Esophagus muscularis mucosa (tissue), 4 donors: Measurements from ENCODE around the gene UBTD1. TPM values are rescaled to one million over a fixed set of nuclear protein-coding genes. Genes with fewer than 3 reads are reported as not detected.
A peak's percentile ranks its signal among the peaks of the same experiment; 100 is the strongest.

Experiments
- DNase-seq: peaks from one replicate; pipeline ENCODE4 v3.0.0-alpha.2; 2017; ENCODE audit errors: extremely low spot score
- H3K27ac ChIP-seq, 4 donors: fragments of 200-600 bp; sonication (generic); replicated peaks in 1 of 4; 1 replicate in 3 of 4; 2 replicates in 1 of 4; pipeline ENCODE4 v1.5.1; 2016 to 2019; ENCODE audit warnings: mild to moderate bottlenecking in 1 of 4
- H3K27me3 ChIP-seq, 4 donors: fragments of 200-600 bp; sonication (generic); one replicate each; pipeline versions ENCODE4 v1.5.1 to v1.6.0; 2016 to 2019
- H3K36me3 ChIP-seq, 4 donors: fragments of 200-600 bp; sonication (generic); one replicate each; pipeline ENCODE4 v1.5.1; 2016 to 2019
- H3K4me1 ChIP-seq, 4 donors: fragments of 200-600 bp; sonication (generic); one replicate each; pipeline ENCODE4 v1.5.1; 2016 to 2019
- H3K4me3 ChIP-seq, 4 donors: fragments of 200-600 bp; sonication (generic); 1 replicate in 2 of 4; 2 replicates in 2 of 4; pipeline ENCODE4 v1.5.1; 2016 to 2019; ENCODE audit warnings: mild to moderate bottlenecking in 4 of 4, moderate library complexity in 1 of 4
- H3K9me3 ChIP-seq, 4 donors: fragments of 200-600 bp; sonication (generic); 1 replicate in 3 of 4; 2 replicates in 1 of 4; pipeline ENCODE4 v1.5.1; 2016 to 2019
- EP300 ChIP-seq: sonication (generic); formaldehyde crosslinking; IDR thresholded peaks from one replicate; pipeline ENCODE4 v1.6.1; 2017; ENCODE audit warnings: antibody characterized with exemption
- POLR2A ChIP-seq: fragments of 450-650 bp; IDR thresholded peaks from one replicate; pipeline ENCODE4 v1.6.1; 2017; ENCODE audit warnings: antibody characterized with exemption, moderate library complexity, mild to moderate bottlenecking, low read depth
- POLR2AphosphoS5 ChIP-seq, 2 donors: sonication (generic); formaldehyde crosslinking; IDR thresholded peaks; one replicate each; pipeline ENCODE4 v1.6.1; 2017; ENCODE audit warnings: antibody characterized with exemption in 2 of 2
- WGBS: methylation state at CpG from one replicate; pipeline ENCODE4 v1.1.5; 2018; 5-methylcytosine and 5-hydroxymethylcytosine counted together
- intact Hi-C: fragments of 100-400 bp; cut with DNase I; formaldehyde crosslinking; loops from one replicate; pipeline ENCODE4 v1.15.1; 2023
- total RNA-seq, 4 donors: library from RNA; depleted of rRNA; stranded (reverse); fragments of >200 nt; gene quantifications; one replicate each; pipeline versions ENCODE4 v1.1.0 to v1.2.1, GENCODE V29; 2016
- TF ChIP-seq, protein P1 (sequence below), 3 experiments: fragments of 200-600 bp in 2 of 3; fragments of 450-650 bp in 1 of 3; sonication (generic) in 2 of 3; IDR thresholded peaks; one replicate each; pipeline ENCODE4 v1.5.1; 2017 to 2019; ENCODE audit warnings: antibody characterized with exemption in 3 of 3, mild to moderate bottlenecking in 2 of 3, moderate library complexity in 1 of 3

The UBTD1 gene
- total RNA-seq, 4 donors from 2014 or later = 4.2 to 18.4 (median 14.1) TPM

DNA sequence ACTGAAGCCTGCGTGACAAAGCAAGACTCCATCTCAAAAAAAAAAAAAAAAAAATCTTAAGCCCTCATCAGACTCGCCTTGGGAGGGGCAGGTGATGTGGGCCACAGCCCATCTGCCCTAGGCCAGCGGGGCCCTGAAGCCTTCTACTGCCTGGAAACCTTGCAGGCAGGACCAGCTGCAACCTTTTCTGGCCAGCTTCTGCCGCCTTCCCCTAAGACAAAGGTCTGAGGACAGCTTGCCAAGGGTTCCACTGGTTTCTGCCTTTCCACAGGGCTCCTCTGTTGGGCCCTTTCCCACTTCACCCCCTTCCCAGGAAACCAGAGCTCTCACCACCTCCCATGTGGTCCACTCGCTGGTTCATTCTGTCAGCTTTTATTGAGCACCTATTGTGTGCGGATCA is 35.2 kb downstream of the UBTD1 start:
- Histone ChIP-seq H3K4me3 (no peak overlapping the region), H3K9me3 (no peaks in the 10 kb centered on the region), H3K27ac (no peak overlapping the region), H3K4me1 (peaks cover 0 to 5% (median 0%) of the 10 kb centered on the region in 4 donors), H3K27me3 (no peaks in the 10 kb centered on the region), H3K36me3 (no peaks in the 10 kb centered on the region)
- TF ChIP-seq POLR2A = no peak
- DNase-seq = no peak
- intact Hi-C loops = no loop called here
- 93% methylated on average over 6 of the region's 6 CpGs for WGBS

DNA sequence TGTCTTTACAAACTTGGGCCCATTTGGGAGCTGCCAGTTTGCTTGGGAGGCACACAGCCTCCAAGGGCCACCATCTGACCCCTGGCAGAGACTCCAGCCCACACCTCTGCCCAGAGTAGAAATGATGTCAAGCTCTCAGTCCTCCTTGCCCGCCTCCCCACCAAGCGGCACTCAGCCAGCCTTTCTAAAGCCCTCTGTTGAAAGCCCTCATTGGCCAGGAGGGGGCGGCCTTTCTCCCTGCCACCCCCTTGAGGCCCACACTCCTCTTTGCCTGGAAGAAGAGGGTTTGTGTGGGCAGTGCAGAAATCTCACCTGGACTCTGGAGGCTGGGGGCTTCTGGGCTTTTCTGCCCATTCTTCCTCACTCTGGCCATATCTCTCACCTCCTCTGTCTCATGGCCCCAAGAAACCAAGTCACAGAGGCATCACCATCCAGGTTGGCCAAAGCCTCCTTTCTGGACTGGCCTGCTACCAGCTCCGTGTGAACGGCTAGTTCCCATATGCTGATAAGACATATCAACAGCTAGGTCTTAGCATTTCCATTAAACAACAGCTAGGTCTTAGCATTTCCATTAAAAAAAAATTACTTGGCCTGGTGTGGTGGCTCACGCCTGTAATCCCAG is 36.1 kb downstream of the UBTD1 start:
- peaks cover 3 to 13% (median 6%) of the 10 kb centered on the region in 4 donors for H3K4me1 ChIP-seq
- 84% methylated on average over 6 of the region's 6 CpGs for WGBS
- no peak for TF ChIP-seq POLR2AphosphoS5 (IDR thresholded peaks at IDR 0.05)
- TF ChIP-seq, protein P1, sequence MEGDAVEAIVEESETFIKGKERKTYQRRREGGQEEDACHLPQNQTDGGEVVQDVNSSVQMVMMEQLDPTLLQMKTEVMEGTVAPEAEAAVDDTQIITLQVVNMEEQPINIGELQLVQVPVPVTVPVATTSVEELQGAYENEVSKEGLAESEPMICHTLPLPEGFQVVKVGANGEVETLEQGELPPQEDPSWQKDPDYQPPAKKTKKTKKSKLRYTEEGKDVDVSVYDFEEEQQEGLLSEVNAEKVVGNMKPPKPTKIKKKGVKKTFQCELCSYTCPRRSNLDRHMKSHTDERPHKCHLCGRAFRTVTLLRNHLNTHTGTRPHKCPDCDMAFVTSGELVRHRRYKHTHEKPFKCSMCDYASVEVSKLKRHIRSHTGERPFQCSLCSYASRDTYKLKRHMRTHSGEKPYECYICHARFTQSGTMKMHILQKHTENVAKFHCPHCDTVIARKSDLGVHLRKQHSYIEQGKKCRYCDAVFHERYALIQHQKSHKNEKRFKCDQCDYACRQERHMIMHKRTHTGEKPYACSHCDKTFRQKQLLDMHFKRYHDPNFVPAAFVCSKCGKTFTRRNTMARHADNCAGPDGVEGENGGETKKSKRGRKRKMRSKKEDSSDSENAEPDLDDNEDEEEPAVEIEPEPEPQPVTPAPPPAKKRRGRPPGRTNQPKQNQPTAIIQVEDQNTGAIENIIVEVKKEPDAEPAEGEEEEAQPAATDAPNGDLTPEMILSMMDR (IDR thresholded peaks at IDR 0.05) = peak; percentile 24 to 50 (median 26)
- H3K9me3 ChIP-seq = no peaks in the 10 kb centered on the region
- intact Hi-C loops = no loop called here
- no peak overlapping the region for H3K27ac ChIP-seq
- no peaks in the 10 kb centered on the region for H3K27me3 ChIP-seq
- no peaks in the 10 kb centered on the region for H3K36me3 ChIP-seq
- no peak for DNase-seq
- H3K4me3 ChIP-seq = no peak overlapping the region

DNA sequence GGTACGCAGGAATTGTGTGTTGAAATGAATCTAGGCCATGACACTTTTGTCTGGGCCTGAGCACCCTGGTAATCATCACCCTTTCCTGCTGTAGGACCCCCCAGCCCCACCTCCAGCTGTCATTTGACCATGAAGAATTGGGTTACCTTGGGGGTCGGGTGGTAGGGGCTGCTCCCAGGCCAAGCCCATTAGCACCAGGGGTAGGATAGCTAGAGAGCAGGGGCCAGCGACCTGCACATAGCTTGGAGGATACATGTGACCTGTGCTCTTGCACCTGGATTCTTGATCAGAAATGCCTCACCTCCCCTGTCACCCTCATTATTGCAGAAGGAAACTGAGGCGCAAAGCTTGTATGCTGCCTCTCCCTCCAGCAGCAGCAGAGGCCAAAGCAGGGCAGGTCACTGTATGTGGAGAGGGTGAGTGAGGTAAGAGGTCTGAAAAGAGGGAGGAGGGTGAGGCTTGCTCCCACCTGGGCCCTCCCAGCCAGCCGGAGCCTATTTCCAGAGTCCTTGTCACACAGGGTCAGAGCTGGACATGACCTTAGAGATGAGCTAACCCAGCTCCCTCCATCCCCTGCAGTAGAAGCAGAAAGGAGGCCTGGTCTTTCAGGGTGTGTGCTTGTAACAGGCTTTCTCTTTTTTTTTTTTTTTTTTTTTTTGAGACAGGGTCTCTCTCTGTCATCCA is 38.6 kb downstream of the UBTD1 start:
- Histone ChIP-seq H3K27ac (no peak overlapping the region), H3K4me3 (no peak overlapping the region), H3K9me3 (no peaks in the 10 kb centered on the region), H3K36me3 (no peaks in the 10 kb centered on the region), H3K4me1 (peaks cover 24 to 37% (median 28%) of the 10 kb centered on the region in 4 donors), H3K27me3 (no peaks in the 10 kb centered on the region)
- no peak for DNase-seq
- 95% methylated on average over 2 of the region's 5 CpGs for WGBS
- TF ChIP-seq, protein P1 (IDR thresholded peaks at IDR 0.05) = no peak
- no peak for TF ChIP-seq POLR2AphosphoS5 (IDR thresholded peaks at IDR 0.05)
- no peak for TF ChIP-seq POLR2A
- TF ChIP-seq EP300 = no peak
- intact Hi-C loops = no loop called here

DNA sequence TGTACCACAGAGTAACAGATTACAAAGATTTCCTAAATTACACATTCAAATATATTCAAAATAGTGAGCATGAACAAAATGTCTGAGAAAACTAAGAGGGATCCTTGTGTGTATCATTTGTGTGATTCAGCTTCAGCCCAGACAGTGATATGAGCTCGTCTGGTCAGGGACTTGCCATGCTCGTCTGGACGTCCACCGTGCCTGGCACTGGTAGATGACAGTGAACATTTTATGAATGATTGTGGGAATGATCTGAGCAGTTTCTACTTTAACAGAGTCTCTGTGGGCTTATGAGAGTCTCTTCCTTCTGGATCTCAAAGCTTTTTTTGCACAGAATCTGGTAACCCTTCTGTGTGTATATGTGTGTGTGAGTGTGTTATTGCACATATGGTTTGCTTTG is 39.7 kb downstream of the UBTD1 start:
- Histone ChIP-seq H3K27ac (no peak overlapping the region), H3K4me1 (peaks cover 35 to 48% (median 39%) of the 10 kb centered on the region in 4 donors), H3K27me3 (no peaks in the 10 kb centered on the region), H3K4me3 (no peak overlapping the region), H3K9me3 (no peaks in the 10 kb centered on the region), H3K36me3 (no peaks in the 10 kb centered on the region)
- no peak for DNase-seq
- TF ChIP-seq, protein P1 (IDR thresholded peaks at IDR 0.05) = no peak
- no peak for TF ChIP-seq EP300
- TF ChIP-seq POLR2AphosphoS5 (IDR thresholded peaks at IDR 0.05) = no peak
- no peak for TF ChIP-seq POLR2A
- intact Hi-C loops = no loop called here
- 73% methylated on average over 4 of the region's 4 CpGs for WGBS

DNA sequence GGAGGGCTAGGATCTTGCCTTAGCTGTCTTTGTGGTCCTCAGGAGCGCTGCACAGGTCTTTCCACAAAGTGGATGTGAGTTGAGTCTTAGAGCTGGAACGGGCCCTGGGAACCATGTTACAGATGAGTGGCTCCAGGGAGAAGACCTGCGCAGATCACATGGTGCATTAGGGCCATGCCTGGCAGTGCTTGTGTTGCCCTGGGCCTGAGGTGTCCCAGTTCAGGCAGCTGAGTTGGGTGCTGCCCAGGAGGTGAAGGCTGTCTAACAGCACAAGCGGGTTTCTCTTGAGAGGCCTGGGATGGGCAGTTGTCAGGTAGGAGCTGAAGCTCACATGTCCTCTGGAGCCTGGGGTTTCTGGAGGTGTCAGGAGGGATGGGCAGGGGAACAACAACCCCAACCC is 40.1 kb downstream of the UBTD1 start:
- H3K4me3 ChIP-seq = no peak overlapping the region
- no peak for DNase-seq
- H3K9me3 ChIP-seq = no peaks in the 10 kb centered on the region
- H3K36me3 ChIP-seq = no peaks in the 10 kb centered on the region
- 95% methylated on average over 4 of the region's 4 CpGs for WGBS
- H3K27me3 ChIP-seq = no peaks in the 10 kb centered on the region
- H3K27ac ChIP-seq = peak overlapping the region in 1 of 4 donors; percentile 48
- intact Hi-C loops = no loop called here
- no peak for TF ChIP-seq POLR2AphosphoS5 (IDR thresholded peaks at IDR 0.05)
- TF ChIP-seq POLR2A = no peak
- no peak for TF ChIP-seq EP300
- TF ChIP-seq, protein P1 (IDR thresholded peaks at IDR 0.05) = no peak
- H3K4me1 ChIP-seq = peaks cover 40 to 52% (median 44%) of the 10 kb centered on the region in 4 donors
